PC-3 (cell line): ENCODE measurements around the gene ATOH8. TPM values are rescaled to one million over a fixed set of nuclear protein-coding genes. Genes with fewer than 3 reads are reported as not detected.

Source experiments
- ATAC-seq: fragments of 200-7000 bp; cut with Tn5 transposase; 2 replicates; pipeline ENCODE4 v1.9.1; 2020; ENCODE audit warnings: mild to moderate bottlenecking, moderate library complexity
- BruUV-seq: library from RNA; stranded (reverse); fragments of 400-500 nt; replicated peaks from 2 replicates; lab custom pipeline; 2021; lab: Mats Ljungman, UMichigan
- CTCF ChIA-PET: fragments of 300-600 bp; sonication (Branson Sonifier 250); formaldehyde crosslinking; loops from one replicate; lab custom pipeline; 2022; ENCODE audit warnings: antibody characterized with exemption; lab: Charles Lee
- POLR2A ChIA-PET: fragments of 300-600 bp; sonication (Branson Sonifier 250); formaldehyde crosslinking; loops from one replicate; lab custom pipeline; 2022; ENCODE audit warnings: antibody characterized with exemption; ENCODE audit not compliant: unreplicated experiment; lab: Charles Lee
- DNase-seq: peaks from one replicate; pipeline ENCODE4 v3.0.0-alpha.2; 2015
- H2AFZ ChIP-seq: fragments of 300-600 bp; sonication (generic); 2 replicates; pipeline ENCODE4 v1.6.0; 2016; ENCODE audit warnings: antibody characterized with exemption, low read length
- H3F3A ChIP-seq: fragments of 300-600 bp; sonication (generic); one replicate; pipeline ENCODE4 v1.6.0; 2017; ENCODE audit warnings: antibody characterized with exemption, low read length, control low read depth, mild to moderate bottlenecking; ENCODE audit not compliant: unreplicated experiment
- H3K27ac ChIP-seq: fragments of 300-600 bp; sonication (generic); 2 replicates; pipeline ENCODE4 v1.5.1; 2016; ENCODE audit warnings: mild to moderate bottlenecking, low read length
- H3K27me3 ChIP-seq: fragments of 300-600 bp; sonication (generic); 2 replicates; pipeline ENCODE4 v1.6.1; 2016; ENCODE audit warnings: low read length, mixed read lengths
- H3K36me3 ChIP-seq: fragments of 300-600 bp; sonication (generic); 2 replicates; pipeline ENCODE4 v1.6.1; 2016; ENCODE audit warnings: low read depth, mixed run types, low read length, mixed read lengths
- H3K4me1 ChIP-seq: fragments of 300-600 bp; sonication (generic); 2 replicates; pipeline ENCODE4 v1.5.1; 2016; ENCODE audit warnings: low read length; ENCODE audit not compliant: insufficient read depth
- H3K4me2 ChIP-seq: fragments of 300-600 bp; sonication (generic); 2 replicates; pipeline ENCODE4 v1.6.0; 2016; ENCODE audit warnings: low read length
- H3K4me3 ChIP-seq: fragments of 300-600 bp; sonication (generic); 2 replicates; pipeline ENCODE4 v1.5.1; 2016; ENCODE audit warnings: mild to moderate bottlenecking, low read length, mixed read lengths
- H3K79me2 ChIP-seq: fragments of 300-600 bp; sonication (generic); 2 replicates; pipeline ENCODE4 v1.6.1; 2017; ENCODE audit warnings: low read length, mixed read lengths
- H3K9ac ChIP-seq: fragments of 300-600 bp; sonication (generic); 2 replicates; pipeline ENCODE4 v1.6.0; 2016; ENCODE audit warnings: mild to moderate bottlenecking, low read length
- H3K9me2 ChIP-seq: fragments of 300-600 bp; sonication (generic); replicated peaks from 2 replicates; pipeline ENCODE4 v1.6.1; 2016; ENCODE audit warnings: mixed run types, low read length, mixed read lengths
- H3K9me3 ChIP-seq: fragments of 300-600 bp; sonication (generic); 2 replicates; pipeline ENCODE4 v1.6.1; 2016; ENCODE audit warnings: low read length, mixed read lengths
- H4K20me1 ChIP-seq: fragments of 300-600 bp; sonication (generic); 2 replicates; pipeline ENCODE4 v1.6.1; 2016; ENCODE audit warnings: low read length, mixed read lengths
- EZH2 ChIP-seq: fragments of 300-600 bp; sonication (generic); IDR thresholded peaks from one replicate; pipeline ENCODE4 v1.6.1; 2017; ENCODE audit warnings: antibody characterized with exemption, mild to moderate bottlenecking, low read length; ENCODE audit not compliant: unreplicated experiment
- EZH2phosphoT487 ChIP-seq: fragments of 300-600 bp; sonication (generic); IDR thresholded peaks from 2 replicates; pipeline ENCODE4 v1.6.1; 2018; ENCODE audit warnings: mild to moderate bottlenecking, antibody characterized with exemption, low read length, borderline replicate concordance
- intact Hi-C: fragments of 100-400 bp; cut with micrococcal nuclease; formaldehyde crosslinking; loops from 2 replicates; pipeline ENCODE4 v1.9.0; 2023
- total RNA-seq: library from RNA; depleted of rRNA; stranded (reverse); fragments of >200 nt; gene quantifications from 2 replicates; pipeline ENCODE4 v1.2.3, GENCODE V29; 2014
- TF ChIP-seq, protein P1 (sequence below): fragments of 300-600 bp; sonication (generic); conservative IDR thresholded peaks from 2 replicates; pipeline ENCODE4 v1.5.1; 2017; ENCODE audit warnings: antibody characterized with exemption, low read depth, mild to moderate bottlenecking, low read length

Gene ATOH8
- total RNA-seq, 1 experiment from 2014 or later = 0.04 TPM

- ChIA-PET POLR2A (interaction anchor here (0.7 kb wide), 1 partner anchor 30 kb away, joined by 4 read pairs; no protein-coding TSS in a partner anchor), CTCF (no interaction called here)
- TF ChIP-seq EZH2 (no peak), EZH2phosphoT487 (no peak)
- TF ChIP-seq, protein P1, sequence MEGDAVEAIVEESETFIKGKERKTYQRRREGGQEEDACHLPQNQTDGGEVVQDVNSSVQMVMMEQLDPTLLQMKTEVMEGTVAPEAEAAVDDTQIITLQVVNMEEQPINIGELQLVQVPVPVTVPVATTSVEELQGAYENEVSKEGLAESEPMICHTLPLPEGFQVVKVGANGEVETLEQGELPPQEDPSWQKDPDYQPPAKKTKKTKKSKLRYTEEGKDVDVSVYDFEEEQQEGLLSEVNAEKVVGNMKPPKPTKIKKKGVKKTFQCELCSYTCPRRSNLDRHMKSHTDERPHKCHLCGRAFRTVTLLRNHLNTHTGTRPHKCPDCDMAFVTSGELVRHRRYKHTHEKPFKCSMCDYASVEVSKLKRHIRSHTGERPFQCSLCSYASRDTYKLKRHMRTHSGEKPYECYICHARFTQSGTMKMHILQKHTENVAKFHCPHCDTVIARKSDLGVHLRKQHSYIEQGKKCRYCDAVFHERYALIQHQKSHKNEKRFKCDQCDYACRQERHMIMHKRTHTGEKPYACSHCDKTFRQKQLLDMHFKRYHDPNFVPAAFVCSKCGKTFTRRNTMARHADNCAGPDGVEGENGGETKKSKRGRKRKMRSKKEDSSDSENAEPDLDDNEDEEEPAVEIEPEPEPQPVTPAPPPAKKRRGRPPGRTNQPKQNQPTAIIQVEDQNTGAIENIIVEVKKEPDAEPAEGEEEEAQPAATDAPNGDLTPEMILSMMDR = no peak
- no peaks in the 10 kb centered on the region for H3K79me2 ChIP-seq
- H3K4me1 ChIP-seq = peaks cover 18% of the 10 kb centered on the region
- no peaks in the 10 kb centered on the region for H4K20me1 ChIP-seq
- intact Hi-C loops = no loop called here
- no peak overlapping the region for H3K4me2 ChIP-seq
- no peak overlapping the region for H2AFZ ChIP-seq
- no peaks in the 10 kb centered on the region for H3K9me3 ChIP-seq
- H3F3A ChIP-seq = no peaks in the 10 kb centered on the region
- no peak for ATAC-seq
- peaks cover 21% of the 10 kb centered on the region for H3K27me3 ChIP-seq
- no peak for DNase-seq
- H3K4me3 ChIP-seq = no peak overlapping the region
- no peaks in the 10 kb centered on the region for H3K36me3 ChIP-seq
- H3K9me2 ChIP-seq = no peaks in the 10 kb centered on the region
- H3K9ac ChIP-seq = no peak overlapping the region
- no peak overlapping the region for H3K27ac ChIP-seq
- no TSS peak for BruUV-seq
Observed at GRCh38 chr2:85745619-85746018, 8.2 kb upstream of the ATOH8 start.

- Histone ChIP-seq H3K4me3 (no peak overlapping the region), H3K9me2 (no peaks in the 10 kb centered on the region), H3F3A (no peaks in the 10 kb centered on the region), H3K4me2 (no peak overlapping the region), H3K9me3 (no peaks in the 10 kb centered on the region), H3K4me1 (peaks cover 16% of the 10 kb centered on the region), H4K20me1 (no peaks in the 10 kb centered on the region), H3K27me3 (peaks cover 25% of the 10 kb centered on the region), H3K9ac (no peak overlapping the region), H2AFZ (no peak overlapping the region), H3K79me2 (no peaks in the 10 kb centered on the region), H3K36me3 (no peaks in the 10 kb centered on the region), H3K27ac (no peak overlapping the region)
- DNase-seq = no peak
- CTCF ChIA-PET = interaction anchor here (0.6 kb wide), 1 partner anchor 334 kb away, joined by 3 read pairs; no protein-coding TSS in a partner anchor
- ATAC-seq = no peak
- intact Hi-C loops = no loop called here
- POLR2A ChIA-PET = no interaction called here
- no TSS peak for BruUV-seq
- no peak for TF ChIP-seq EZH2
- TF ChIP-seq EZH2phosphoT487 = no peak
- TF ChIP-seq, protein P1 = no peak
Observed at GRCh38 chr2:85746321-85747004, 7.3 kb upstream of the ATOH8 start.

- Histone ChIP-seq H3K4me3 (no peak overlapping the region), H3K4me2 (no peak overlapping the region), H3K9me2 (no peaks in the 10 kb centered on the region), H4K20me1 (no peaks in the 10 kb centered on the region), H2AFZ (no peak overlapping the region), H3K4me1 (peaks cover 6% of the 10 kb centered on the region), H3K9me3 (no peaks in the 10 kb centered on the region), H3K79me2 (no peaks in the 10 kb centered on the region), H3K27ac (no peak overlapping the region), H3K9ac (no peak overlapping the region), H3K36me3 (no peaks in the 10 kb centered on the region), H3F3A (no peaks in the 10 kb centered on the region), H3K27me3 (peaks cover 31% of the 10 kb centered on the region)
- TF ChIP-seq EZH2 (no peak), EZH2phosphoT487 (no peak)
- TF ChIP-seq, protein P1 = no peak
- ATAC-seq (no peak), DNase-seq (no peak)
- CTCF ChIA-PET = no interaction called here
- POLR2A ChIA-PET = no interaction called here
- intact Hi-C loops = no loop called here
- no TSS peak for BruUV-seq
Observed at GRCh38 chr2:85747441-85747840, 6.3 kb upstream of the ATOH8 start.
